ENCODE results near the gene IRF4.

IRF4 gene

DNA sequence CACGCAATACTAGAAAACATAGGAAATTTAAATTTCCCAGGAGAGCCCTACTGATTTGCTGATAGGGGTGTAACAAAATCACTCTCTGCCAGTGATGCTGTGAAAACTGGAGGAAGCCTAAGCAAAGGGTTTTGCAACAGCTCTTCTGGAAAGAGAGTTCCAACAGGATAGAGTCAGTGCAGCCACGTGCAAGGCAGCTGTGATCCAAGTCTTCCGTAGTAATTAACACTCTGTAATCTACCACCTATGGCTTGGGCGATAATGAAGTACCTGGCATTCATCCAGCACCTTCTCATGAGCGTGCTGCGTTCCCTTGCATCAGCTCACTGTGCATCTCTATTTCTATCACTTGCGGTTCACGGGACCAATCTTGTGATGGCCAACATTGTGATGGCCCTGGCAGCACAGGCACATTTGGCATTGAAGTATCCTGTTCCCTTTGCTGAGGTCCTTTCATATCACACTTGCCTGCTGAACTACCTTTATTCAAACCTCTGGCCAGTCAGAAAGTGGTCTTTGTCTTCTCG, 48.2 kb downstream of the IRF4 start:
- TF ChIP-seq EZH2phosphoT487 (conservative IDR thresholded peaks at IDR 0.05; ENCODE audit: low read length), result no peak
- TF ChIP-seq, protein P1, sequence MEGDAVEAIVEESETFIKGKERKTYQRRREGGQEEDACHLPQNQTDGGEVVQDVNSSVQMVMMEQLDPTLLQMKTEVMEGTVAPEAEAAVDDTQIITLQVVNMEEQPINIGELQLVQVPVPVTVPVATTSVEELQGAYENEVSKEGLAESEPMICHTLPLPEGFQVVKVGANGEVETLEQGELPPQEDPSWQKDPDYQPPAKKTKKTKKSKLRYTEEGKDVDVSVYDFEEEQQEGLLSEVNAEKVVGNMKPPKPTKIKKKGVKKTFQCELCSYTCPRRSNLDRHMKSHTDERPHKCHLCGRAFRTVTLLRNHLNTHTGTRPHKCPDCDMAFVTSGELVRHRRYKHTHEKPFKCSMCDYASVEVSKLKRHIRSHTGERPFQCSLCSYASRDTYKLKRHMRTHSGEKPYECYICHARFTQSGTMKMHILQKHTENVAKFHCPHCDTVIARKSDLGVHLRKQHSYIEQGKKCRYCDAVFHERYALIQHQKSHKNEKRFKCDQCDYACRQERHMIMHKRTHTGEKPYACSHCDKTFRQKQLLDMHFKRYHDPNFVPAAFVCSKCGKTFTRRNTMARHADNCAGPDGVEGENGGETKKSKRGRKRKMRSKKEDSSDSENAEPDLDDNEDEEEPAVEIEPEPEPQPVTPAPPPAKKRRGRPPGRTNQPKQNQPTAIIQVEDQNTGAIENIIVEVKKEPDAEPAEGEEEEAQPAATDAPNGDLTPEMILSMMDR (IDR thresholded peaks at IDR 0.05; ENCODE audit: insufficient read depth, low read length, poor library complexity, severe bottlenecking), result no peak
- Histone ChIP-seq H3K9me2 (replicated peaks; ENCODE audit: insufficient read depth, low read length) (no peaks in the 10 kb centered on the region), H3K4me3 (ENCODE audit: insufficient read depth, low read length, poor library complexity, severe bottlenecking) (no peak overlapping the region), H3K9ac (ENCODE audit: low read length) (no peak overlapping the region), H3K27me3 (ENCODE audit: low read length) (no peaks in the 10 kb centered on the region), H3K9me3 (ENCODE audit: insufficient read depth, low read length) (no peaks in the 10 kb centered on the region), H3K36me3 (ENCODE audit: low read length) (no peaks in the 10 kb centered on the region), H2AFZ (ENCODE audit: low read depth, low read length, severe bottlenecking) (no peak overlapping the region), H3K27ac (ENCODE audit: low read depth, low read length) (no peak overlapping the region), H3F3A (ENCODE audit: insufficient read depth) (no peaks in the 10 kb centered on the region), H4K20me1 (ENCODE audit: low read depth, low read length) (no peaks in the 10 kb centered on the region), H3K4me2 (ENCODE audit: low read depth, low read length, poor library complexity, severe bottlenecking) (no peak overlapping the region), H3K79me2 (ENCODE audit: insufficient read depth, low read length) (no peaks in the 10 kb centered on the region)

DNA sequence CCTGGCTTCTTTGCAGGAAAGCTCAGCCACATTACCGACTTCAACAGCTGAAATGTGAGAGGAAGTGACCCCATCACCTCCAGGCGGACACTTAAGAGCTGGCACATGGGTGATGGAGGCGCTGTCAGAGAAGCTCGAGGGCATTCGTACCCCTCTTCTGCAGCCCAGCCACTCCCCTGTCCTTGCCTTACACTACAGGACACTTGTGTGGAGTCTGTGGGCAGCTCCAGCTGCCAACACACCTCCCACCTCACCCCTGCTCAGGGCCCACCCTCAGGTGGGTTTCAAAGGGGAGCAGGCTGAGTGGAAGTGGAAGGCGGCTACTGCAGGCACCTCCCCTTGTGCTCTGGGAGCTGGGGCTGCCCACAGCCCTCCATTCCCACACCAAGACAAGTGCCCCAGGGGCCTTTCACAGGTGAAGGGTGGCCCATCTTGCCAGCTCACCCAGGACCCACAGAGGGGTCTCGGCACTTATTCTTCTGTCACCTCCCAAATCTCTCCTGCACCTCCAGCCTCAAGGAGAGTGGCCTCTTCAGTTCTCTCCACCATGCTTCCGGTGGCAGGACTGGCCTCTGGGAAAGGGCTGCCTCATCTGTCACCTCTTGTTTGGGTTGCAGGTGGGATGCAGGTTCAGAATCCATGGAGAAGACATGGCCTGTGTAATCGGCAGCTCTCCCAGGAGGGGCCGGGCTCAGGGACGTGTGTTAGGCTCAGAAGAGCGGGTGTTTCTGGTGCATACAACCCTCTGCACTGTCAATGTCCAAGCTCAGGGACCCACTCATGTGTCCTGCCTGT, 49.8 kb downstream of the IRF4 start:
- Histone ChIP-seq H3K9me3 (ENCODE audit: insufficient read depth, low read length) (no peaks in the 10 kb centered on the region), H4K20me1 (ENCODE audit: low read depth, low read length) (no peaks in the 10 kb centered on the region), H3K9me2 (replicated peaks; ENCODE audit: insufficient read depth, low read length) (no peaks in the 10 kb centered on the region), H3K27me3 (ENCODE audit: low read length) (no peaks in the 10 kb centered on the region), H3K79me2 (ENCODE audit: insufficient read depth, low read length) (no peaks in the 10 kb centered on the region), H3K4me3 (ENCODE audit: insufficient read depth, low read length, poor library complexity, severe bottlenecking) (no peak overlapping the region), H3K27ac (ENCODE audit: low read depth, low read length) (no peak overlapping the region), H2AFZ (ENCODE audit: low read depth, low read length, severe bottlenecking) (no peak overlapping the region), H3K36me3 (ENCODE audit: low read length) (no peaks in the 10 kb centered on the region), H3K4me2 (ENCODE audit: low read depth, low read length, poor library complexity, severe bottlenecking) (no peak overlapping the region), H3K9ac (ENCODE audit: low read length) (no peak overlapping the region), H3F3A (ENCODE audit: insufficient read depth) (no peaks in the 10 kb centered on the region)
- TF ChIP-seq, protein P1 (IDR thresholded peaks at IDR 0.05; ENCODE audit: insufficient read depth, low read length, poor library complexity, severe bottlenecking), result no peak
- TF ChIP-seq EZH2phosphoT487 (conservative IDR thresholded peaks at IDR 0.05; ENCODE audit: low read length), result no peak

DNA sequence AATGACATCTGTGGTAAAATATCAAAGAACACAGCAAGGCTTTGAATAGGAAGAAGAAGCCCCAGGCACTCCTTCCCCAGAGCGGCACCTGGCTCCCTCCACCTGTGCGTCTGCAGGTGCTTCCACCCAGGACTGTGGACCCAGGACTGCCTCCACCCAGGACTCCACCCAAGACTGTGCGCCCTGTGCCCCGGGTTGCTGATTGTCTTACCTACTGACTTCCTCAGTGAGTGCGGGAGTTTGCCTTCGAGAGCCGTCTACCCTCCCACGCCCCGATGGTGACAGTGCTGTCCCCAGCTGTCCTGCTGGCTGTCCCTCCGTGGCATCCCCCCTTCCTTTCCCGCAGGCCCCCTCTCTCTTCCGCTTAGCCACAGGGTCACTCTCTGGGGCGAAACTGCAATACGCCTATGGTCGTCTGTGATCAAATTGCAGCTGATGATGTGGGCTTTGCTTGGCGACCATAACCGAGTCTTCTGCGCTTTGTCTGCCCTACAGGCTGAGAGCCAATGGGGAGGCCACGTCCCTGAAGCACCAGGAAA, 52.1 kb downstream of the IRF4 start:
- Histone ChIP-seq H3K4me2 (ENCODE audit: low read depth, low read length, poor library complexity, severe bottlenecking) (no peak overlapping the region), H3K9ac (ENCODE audit: low read length) (no peak overlapping the region), H2AFZ (ENCODE audit: low read depth, low read length, severe bottlenecking) (no peak overlapping the region), H3K9me3 (ENCODE audit: insufficient read depth, low read length) (no peaks in the 10 kb centered on the region), H3K36me3 (ENCODE audit: low read length) (no peaks in the 10 kb centered on the region), H3K4me3 (ENCODE audit: insufficient read depth, low read length, poor library complexity, severe bottlenecking) (no peak overlapping the region), H3F3A (ENCODE audit: insufficient read depth) (no peaks in the 10 kb centered on the region), H4K20me1 (ENCODE audit: low read depth, low read length) (no peaks in the 10 kb centered on the region), H3K27me3 (ENCODE audit: low read length) (no peaks in the 10 kb centered on the region), H3K27ac (ENCODE audit: low read depth, low read length) (no peak overlapping the region), H3K9me2 (replicated peaks; ENCODE audit: insufficient read depth, low read length) (no peaks in the 10 kb centered on the region), H3K79me2 (ENCODE audit: insufficient read depth, low read length) (no peaks in the 10 kb centered on the region)
- no peak for TF ChIP-seq EZH2phosphoT487 (conservative IDR thresholded peaks at IDR 0.05; ENCODE audit: low read length)
- TF ChIP-seq, protein P1 (IDR thresholded peaks at IDR 0.05; ENCODE audit: insufficient read depth, low read length, poor library complexity, severe bottlenecking), result no peak
